HG03175 (cell line): ENCODE measurements around the gene SF3B6.
"Not testable (repeated sequence)": the region's sequence is repeated elsewhere in the genome, so short reads cannot be mapped to it uniquely, and the experiment has no call there.

Source experiments
- ATAC-seq: cut with Tn5 transposase; IDR thresholded peaks from one replicate; pipeline ENCODE4 v1.9.1; 2021; ENCODE audit warnings: mild to moderate bottlenecking, moderate library complexity; ENCODE audit not compliant: unreplicated experiment

Gene SF3B6

DNA sequence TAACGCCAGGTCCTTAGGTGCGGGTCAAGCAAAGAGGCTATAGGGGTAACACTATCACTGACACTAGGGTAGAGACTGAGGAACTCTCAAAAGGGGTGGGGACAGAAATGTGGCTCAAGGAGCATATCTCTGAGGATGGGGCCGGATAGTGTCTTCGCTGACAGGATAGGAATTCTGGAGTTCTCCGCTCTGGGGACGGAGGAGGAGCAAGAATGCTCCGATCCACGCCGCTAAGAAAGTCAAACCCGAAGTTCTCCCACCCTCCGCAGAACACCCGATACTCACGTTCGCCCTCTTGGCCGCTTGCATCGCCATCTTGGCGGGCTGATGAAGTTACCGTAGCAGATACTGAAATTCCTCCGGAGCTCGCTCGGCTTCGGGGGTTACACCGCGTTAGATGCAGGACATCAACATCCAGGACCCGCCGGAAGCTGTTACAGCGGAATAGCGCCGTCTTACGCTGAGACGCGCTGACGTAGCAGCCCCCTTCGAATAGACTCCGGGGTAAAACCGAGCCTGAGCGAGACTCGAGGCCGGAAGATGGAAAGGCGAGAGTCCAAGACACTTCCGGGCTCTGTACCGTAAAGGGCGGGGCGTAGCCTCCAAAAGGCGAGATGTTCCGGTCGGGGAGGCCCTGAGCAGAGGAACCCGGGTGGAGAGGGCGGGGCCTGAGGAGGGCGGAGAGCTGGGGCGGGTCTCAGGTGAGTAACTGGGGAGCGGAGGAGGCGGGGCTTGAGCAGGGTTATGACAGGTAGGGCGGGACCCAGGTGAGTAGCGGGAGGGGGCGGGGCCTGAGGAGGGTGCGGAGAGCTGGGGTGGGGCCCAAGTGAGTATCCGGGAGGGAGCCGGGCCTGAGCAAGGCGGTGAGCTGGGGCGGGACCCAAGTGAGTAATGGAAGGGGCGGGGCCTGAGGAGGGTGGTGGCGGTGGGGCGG, at the start of gene SF3B6:
SF3B6 (minus strand) TSS at position 412 of the 934 bp plus-strand sequence; CDS start at position 315, 97 bp downstream.
- peak; percentile 94 for ATAC-seq

GRCh38 chr2:24123922-24124580, 47.9 kb upstream of the SF3B6 start:
- peak; percentile 11 for ATAC-seq

- ATAC-seq, result peak; percentile 91
These were observed 47.2 kb upstream of the SF3B6 start, which contains the start of the genes FAM228B and PFN4 for GRCh38 chr2:24123195-24123921. Gene FAM228B (plus strand): TSS chr2:24123469. CDS start chr2:24124362, 893 bp downstream. Gene PFN4 (minus strand): TSS chr2:24123334. CDS start chr2:24122535, 799 bp downstream.

GRCh38 chr2:24122366-24123194, 46.5 kb upstream of the SF3B6 start:
- no peak for ATAC-seq

GRCh38 chr2:24121469-24121868, 45.3 kb upstream of the SF3B6 start:
- no peak for ATAC-seq

- ATAC-seq, result no peak
These were observed 44.9 kb upstream of the SF3B6 start for GRCh38 chr2:24121066-24121465.

- ATAC-seq, result no peak
These were observed 41.8 kb upstream of the SF3B6 start for GRCh38 chr2:24117902-24118301.

DNA sequence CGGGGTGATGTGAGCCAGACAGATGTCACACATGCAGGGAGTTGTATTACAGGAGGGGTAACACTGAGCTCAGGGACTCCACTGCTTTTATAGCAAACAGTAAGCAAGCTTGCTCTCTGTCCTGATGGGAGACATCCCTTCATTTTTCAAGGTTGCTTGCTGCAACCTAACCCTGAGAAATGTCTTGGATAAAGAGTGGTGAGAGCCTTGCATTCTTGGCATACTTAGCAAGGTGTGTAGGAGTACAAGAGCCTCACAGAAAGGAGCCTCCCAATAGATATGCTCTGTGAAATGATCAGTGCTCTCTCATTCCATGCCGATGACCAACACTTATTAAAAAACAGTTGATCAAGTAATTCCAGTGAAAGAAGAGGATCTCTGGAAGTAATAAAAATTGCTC, 38.9 kb upstream of the SF3B6 start:
- ATAC-seq, result no peak

- no peak for ATAC-seq
These were observed 35.3 kb upstream of the SF3B6 start for GRCh38 chr2:24111407-24111901.

DNA sequence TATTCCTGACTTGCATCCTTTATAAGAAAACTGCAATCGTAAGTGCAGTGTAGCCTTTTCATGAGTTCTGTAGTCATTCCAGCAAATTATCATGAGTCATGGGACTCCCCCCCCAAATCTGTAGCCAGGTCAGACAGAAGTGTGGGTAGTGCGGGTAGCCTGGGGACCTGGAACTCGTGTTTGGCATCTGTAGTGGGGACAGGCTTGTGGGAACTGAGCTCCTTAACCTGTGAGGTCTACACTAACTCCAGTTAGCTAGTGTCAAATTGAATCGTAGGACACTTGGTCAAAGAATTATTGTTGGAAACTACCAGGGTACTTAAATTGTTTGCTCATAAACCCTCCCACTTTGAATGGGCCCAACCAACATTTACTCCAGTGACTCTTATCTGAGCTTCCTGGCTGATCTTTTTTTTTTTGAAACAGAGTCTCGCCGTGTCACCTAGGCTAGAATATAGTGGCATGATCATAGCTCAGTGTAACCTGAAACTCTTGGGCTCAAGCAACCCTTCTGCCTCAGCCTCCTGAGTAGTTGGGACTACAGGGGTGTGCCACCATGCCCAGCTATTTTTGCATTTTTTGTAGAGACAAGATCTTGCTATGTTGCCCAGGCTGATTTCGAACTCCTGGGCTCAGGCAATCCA, 34.7 kb upstream of the SF3B6 start:
- no peak for ATAC-seq

- ATAC-seq, result not testable (repeated sequence)
These were observed 33.3 kb upstream of the SF3B6 start for GRCh38 chr2:24109431-24109830.

- ATAC-seq, result no peak
These were observed 31.2 kb upstream of the SF3B6 start for GRCh38 chr2:24107336-24107735.

- ATAC-seq, result no peak
These were observed 30.7 kb upstream of the SF3B6 start for GRCh38 chr2:24106786-24107185.

DNA sequence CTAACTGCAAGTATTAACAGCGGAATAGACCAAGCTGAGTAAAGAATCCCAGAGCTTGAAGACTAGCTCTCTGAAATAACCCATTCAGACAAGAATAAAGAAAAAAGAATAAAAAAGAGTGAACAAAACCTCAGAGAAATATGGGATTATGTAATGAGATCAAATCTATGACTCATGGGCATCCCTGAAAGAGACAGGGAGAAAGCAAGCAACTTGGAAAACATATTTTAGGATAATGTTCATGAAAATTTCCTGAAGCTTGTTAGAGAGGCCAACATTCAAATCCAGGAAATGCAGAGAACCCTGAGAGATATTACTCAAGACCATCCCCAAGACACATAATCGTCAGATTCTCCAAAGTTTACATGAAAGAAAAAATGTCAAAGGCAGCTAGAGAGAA, 29.7 kb upstream of the SF3B6 start:
- no peak for ATAC-seq

GRCh38 chr2:24104906-24105305, 28.8 kb upstream of the SF3B6 start:
- ATAC-seq, result no peak

DNA sequence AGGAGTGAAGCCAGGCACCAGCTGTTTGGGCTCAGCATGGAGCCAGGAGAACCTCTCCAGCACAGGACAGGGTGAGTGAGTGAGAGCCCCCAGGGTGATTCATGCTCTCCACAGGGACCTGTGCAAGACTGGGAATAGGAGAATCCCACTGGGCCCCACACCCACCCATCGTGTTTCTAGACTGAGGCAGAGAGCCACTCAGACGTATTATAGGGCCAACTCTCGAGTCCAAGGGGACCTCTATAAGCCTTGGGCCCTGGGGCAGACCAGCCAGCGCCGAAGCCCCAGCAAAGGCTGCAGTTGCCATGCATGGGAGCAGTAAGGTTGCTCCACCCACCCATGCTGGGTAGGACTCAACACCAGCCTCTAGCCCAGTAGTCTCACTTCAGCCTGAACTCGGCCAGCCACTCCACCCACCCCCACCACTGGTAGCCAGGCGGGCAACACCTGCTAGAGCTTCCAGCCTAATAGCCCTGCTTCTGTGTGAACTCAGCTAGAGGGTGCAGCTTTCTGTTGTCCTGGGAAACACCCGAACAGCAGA, 28.1 kb upstream of the SF3B6 start:
- ATAC-seq, result no peak

DNA sequence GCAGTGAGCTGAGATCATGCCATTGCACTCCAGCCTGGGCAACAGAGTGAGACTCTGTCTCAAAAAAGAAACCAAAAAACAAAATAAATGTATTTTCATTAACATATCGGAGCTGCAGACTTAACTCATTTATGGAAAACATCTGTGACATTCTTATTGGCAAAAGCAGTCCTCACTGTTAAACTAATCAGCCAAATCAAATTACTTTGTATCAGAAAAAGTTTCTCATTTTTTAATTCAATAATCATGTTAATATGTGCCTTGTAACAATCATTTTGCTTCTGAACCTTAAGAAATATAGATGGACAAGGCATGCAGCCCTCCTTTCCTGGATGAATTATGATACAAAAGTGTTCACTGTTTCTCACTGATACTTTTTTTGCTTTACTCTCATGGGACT, 26.6 kb upstream of the SF3B6 start:
- no peak for ATAC-seq

- no peak for ATAC-seq
These were observed 25.9 kb upstream of the SF3B6 start for GRCh38 chr2:24101992-24102391.

DNA sequence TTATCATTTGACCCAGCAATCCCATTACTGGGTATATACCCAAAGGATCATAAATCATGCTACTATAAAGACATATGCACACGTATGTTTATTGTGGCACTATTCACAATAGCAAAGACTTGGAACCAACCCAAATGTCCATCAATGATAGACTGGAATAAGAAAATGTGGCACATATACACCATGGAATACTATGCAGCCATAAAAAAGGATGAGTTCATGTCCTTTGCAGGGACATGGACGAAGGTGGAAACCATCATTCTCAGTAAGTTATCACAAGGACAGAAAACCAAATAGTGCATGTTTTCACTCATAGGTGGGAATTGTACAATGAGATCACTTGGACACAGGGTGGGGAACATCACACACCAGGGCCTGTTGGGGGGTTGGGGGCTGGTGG, 24.6 kb upstream of the SF3B6 start:
- ATAC-seq, result not testable (repeated sequence)
